Lower leg skin (tissue), 3 donors: ENCODE data around the gene CLPTM1L.

Experiments
- CTCF ChIP-seq, 3 donors: fragments of 450-650 bp; IDR thresholded peaks; one replicate each; pipeline ENCODE4 v1.5.1; 2016; ENCODE audit warnings: antibody characterized with exemption in 3 of 3, mild to moderate bottlenecking in 3 of 3, moderate library complexity in 2 of 3
- POLR2A ChIP-seq, 2 donors: fragments of 450-650 bp; IDR thresholded peaks; one replicate each; pipeline ENCODE4 v1.6.1; 2016 to 2017; ENCODE audit warnings: antibody characterized with exemption in 2 of 2, mild to moderate bottlenecking in 1 of 2, moderate library complexity in 1 of 2

- TF ChIP-seq CTCF (IDR thresholded peaks at IDR 0.05) (no peak), POLR2A (IDR thresholded peaks at IDR 0.05) (no peak)
These were observed 39.0 kb upstream of the CLPTM1L start for GRCh38 chr5:1383886-1384401.
